Transverse colon (tissue), 4 donors: ENCODE measurements around the gene INO80C. TPM values are rescaled to one million over a fixed set of nuclear protein-coding genes. Genes with fewer than 3 reads are reported as not detected.

Experiments
- DNase-seq: peaks from one replicate; pipeline ENCODE4 v3.0.0-alpha.2; 2019
- H3K27ac ChIP-seq, 4 donors: fragments of 200-600 bp; sonication (generic); 2 replicates each; pipeline ENCODE4 v1.5.1; 2016 to 2018; ENCODE audit warnings: inconsistent platforms in 4 of 4
- H3K27me3 ChIP-seq: fragments of 200-600 bp; sonication (generic); 2 replicates; pipeline ENCODE4 v1.5.1; 2017; ENCODE audit warnings: inconsistent platforms
- H3K36me3 ChIP-seq, 4 donors: fragments of 200-600 bp; sonication (generic); 2 replicates each; pipeline ENCODE4 v1.5.1; 2017 to 2019; ENCODE audit warnings: inconsistent platforms in 4 of 4
- H3K4me1 ChIP-seq, 4 donors: fragments of 200-600 bp; sonication (generic); 2 replicates each; pipeline ENCODE4 v1.5.1; 2017 to 2020; ENCODE audit warnings: inconsistent platforms in 4 of 4
- H3K4me3 ChIP-seq, 4 donors: fragments of 200-600 bp; sonication (generic); 1 replicate in 1 of 4; 2 replicates in 3 of 4; pipeline versions ENCODE4 v1.5.1 to v1.6.1; 2017 to 2019; ENCODE audit warnings: inconsistent platforms in 4 of 4
- H3K9me3 ChIP-seq, 2 donors: fragments of 200-600 bp; sonication (generic); 2 replicates each; pipeline ENCODE4 v1.5.1; 2017 to 2019; ENCODE audit warnings: inconsistent platforms in 2 of 2
- EP300 ChIP-seq: sonication (generic); formaldehyde crosslinking; IDR thresholded peaks from one replicate; pipeline ENCODE4 v1.6.1; 2017; ENCODE audit warnings: antibody characterized with exemption, low read depth
- POLR2A ChIP-seq: fragments of 450-650 bp; IDR thresholded peaks from one replicate; pipeline ENCODE4 v1.6.1; 2016; ENCODE audit warnings: antibody characterized with exemption, mild to moderate bottlenecking, moderate library complexity
- POLR2AphosphoS5 ChIP-seq, 3 donors: sonication (generic); formaldehyde crosslinking; IDR thresholded peaks; one replicate each; pipeline ENCODE4 v1.6.1; 2016; ENCODE audit warnings: antibody characterized with exemption in 3 of 3
- WGBS, 2 donors: methylation state at CpG; one replicate each; pipeline ENCODE4 v1.1.5; 2018; ENCODE audit warnings: low coverage in 1 of 2; 5-methylcytosine and 5-hydroxymethylcytosine counted together
- in situ Hi-C, 4 donors: fragments of 200-750 bp; cut with MboI; loops; one replicate each; pipeline versions ENCODE4 v1.15.0 to v1.15.1; 2017; ENCODE audit warnings: low sequenced_read_pairs in 3 of 4, low pct_ligation_motif_present in 1 of 4, low pct_unique_long_range_greater_than_20kb in 1 of 4
- intact Hi-C: fragments of 100-400 bp; cut with DNase I; formaldehyde crosslinking; loops from one replicate; pipeline ENCODE4 v1.15.1; 2023; ENCODE audit warnings: low total_unique reads
- total RNA-seq, 4 donors: library from RNA; depleted of rRNA; stranded (reverse); fragments of >200 nt; gene quantifications; one replicate each; pipeline ENCODE4 v1.1.0, GENCODE V29; 2016
- TF ChIP-seq, protein P1 (sequence below), 5 experiments: fragments of 200-600 bp in 3 of 5; fragments of 450-650 bp in 2 of 5; sonication (generic) in 3 of 5; IDR thresholded peaks; 1 replicate in 2 of 5; 2 replicates in 3 of 5; pipeline ENCODE4 v1.5.1; 2016 to 2017; ENCODE audit warnings: antibody characterized with exemption in 5 of 5, inconsistent platforms in 3 of 5, mild to moderate bottlenecking in 2 of 5, moderate library complexity in 1 of 5

Gene INO80C
- total RNA-seq, 4 donors from 2014 or later: 10.2 to 277 (median 18.0) TPM

DNA sequence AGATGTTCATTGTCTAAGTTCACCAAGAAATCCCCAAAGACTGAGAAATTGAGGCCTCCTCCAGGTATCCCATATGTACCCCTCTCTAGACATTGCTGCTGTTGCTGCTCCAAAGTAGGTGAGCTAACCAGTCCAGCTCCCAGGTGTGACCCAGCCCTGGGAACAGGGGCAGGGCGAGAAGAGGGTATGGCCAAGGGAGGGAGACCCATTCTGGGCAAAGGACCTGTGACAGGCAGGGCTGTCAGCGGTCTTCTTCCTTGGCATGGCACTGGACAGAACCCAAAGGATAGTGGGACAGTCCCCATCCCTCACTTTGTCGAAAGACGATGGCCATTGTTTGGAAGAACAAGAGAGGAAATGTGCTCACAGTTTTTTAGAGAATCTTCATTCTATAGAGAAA lies 7.2 kb upstream of the INO80C start:
- Histone ChIP-seq H3K4me1 (no peaks in the 10 kb centered on the region), H3K4me3 (no peak overlapping the region), H3K9me3 (no peaks in the 10 kb centered on the region), H3K27ac (no peak overlapping the region), H3K36me3 (no peaks in the 10 kb centered on the region), H3K27me3 (no peaks in the 10 kb centered on the region)
- WGBS, 2 donors: 90 to 100% methylated on average over 2 to 4 of the region's 4 CpGs
- intact Hi-C loops: no loop called here
- no peak for DNase-seq
- in situ Hi-C loops: no loop called here
- TF ChIP-seq, protein P1, sequence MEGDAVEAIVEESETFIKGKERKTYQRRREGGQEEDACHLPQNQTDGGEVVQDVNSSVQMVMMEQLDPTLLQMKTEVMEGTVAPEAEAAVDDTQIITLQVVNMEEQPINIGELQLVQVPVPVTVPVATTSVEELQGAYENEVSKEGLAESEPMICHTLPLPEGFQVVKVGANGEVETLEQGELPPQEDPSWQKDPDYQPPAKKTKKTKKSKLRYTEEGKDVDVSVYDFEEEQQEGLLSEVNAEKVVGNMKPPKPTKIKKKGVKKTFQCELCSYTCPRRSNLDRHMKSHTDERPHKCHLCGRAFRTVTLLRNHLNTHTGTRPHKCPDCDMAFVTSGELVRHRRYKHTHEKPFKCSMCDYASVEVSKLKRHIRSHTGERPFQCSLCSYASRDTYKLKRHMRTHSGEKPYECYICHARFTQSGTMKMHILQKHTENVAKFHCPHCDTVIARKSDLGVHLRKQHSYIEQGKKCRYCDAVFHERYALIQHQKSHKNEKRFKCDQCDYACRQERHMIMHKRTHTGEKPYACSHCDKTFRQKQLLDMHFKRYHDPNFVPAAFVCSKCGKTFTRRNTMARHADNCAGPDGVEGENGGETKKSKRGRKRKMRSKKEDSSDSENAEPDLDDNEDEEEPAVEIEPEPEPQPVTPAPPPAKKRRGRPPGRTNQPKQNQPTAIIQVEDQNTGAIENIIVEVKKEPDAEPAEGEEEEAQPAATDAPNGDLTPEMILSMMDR (IDR thresholded peaks at IDR 0.05): no peak
- TF ChIP-seq EP300: no peak
- no peak for TF ChIP-seq POLR2A
- no peak for TF ChIP-seq POLR2AphosphoS5 (IDR thresholded peaks at IDR 0.05)

DNA sequence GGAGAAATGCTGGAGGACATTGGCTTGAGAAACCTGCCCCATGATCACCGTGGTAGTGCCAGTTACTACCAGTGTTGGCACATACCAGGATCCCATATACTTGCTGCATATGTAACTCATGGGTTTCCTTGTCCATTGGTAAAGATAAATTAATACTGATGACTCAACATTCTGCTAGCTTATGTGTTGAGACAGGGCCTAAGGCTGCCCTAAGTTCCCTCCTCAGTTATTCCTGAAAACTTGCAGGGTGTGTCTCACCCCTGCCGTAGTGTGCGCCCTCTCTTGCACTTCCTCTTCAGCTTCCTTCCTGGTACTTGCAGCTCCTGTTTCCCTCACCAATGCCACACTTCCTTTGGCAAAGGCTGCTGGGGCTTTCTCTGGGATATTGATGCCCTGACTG lies 4.3 kb upstream of the INO80C start:
- Histone ChIP-seq H3K4me3 (no peak overlapping the region), H3K36me3 (no peaks in the 10 kb centered on the region), H3K9me3 (no peaks in the 10 kb centered on the region), H3K27me3 (no peaks in the 10 kb centered on the region), H3K27ac (no peak overlapping the region), H3K4me1 (peaks cover 0 to 7% (median 5%) of the 10 kb centered on the region in 4 donors)
- intact Hi-C loops (no loop called here), in situ Hi-C loops (no loop called here)
- WGBS, 2 donors: 61 to 100% methylated on average over 1 to 3 of the region's 3 CpGs
- no peak for DNase-seq
- TF ChIP-seq POLR2A: no peak
- no peak for TF ChIP-seq EP300
- TF ChIP-seq, protein P1 (IDR thresholded peaks at IDR 0.05): no peak
- no peak for TF ChIP-seq POLR2AphosphoS5 (IDR thresholded peaks at IDR 0.05)

DNA sequence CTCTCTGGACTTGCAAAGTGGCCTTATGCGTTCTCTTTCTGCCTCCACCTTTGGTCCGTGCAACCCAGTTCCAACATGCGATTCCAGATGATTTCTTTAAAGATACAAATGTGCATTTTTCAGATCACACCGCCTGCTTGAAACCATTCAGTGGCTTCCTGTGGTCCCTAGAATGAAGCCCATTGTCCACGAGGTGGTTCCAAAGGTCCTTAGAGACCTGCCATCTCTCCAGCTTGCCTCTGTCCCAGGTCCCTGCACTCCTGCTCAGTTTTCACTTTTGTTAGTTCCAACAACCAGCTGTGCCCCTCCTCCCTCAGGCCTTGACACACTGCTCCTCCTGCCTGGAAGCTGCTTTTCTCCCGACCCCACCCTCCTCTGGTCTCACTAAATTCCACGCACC lies 3.6 kb upstream of the INO80C start:
- Histone ChIP-seq H3K36me3 (no peaks in the 10 kb centered on the region), H3K27ac (no peak overlapping the region), H3K4me1 (peaks cover 5 to 13% (median 12%) of the 10 kb centered on the region in 4 donors), H3K27me3 (no peaks in the 10 kb centered on the region), H3K4me3 (no peak overlapping the region), H3K9me3 (no peaks in the 10 kb centered on the region)
- WGBS, 2 donors: 86 to 88% methylated on average over 5 to 7 of the region's 7 CpGs
- in situ Hi-C loops: no loop called here
- intact Hi-C loops: no loop called here
- DNase-seq: no peak
- TF ChIP-seq POLR2AphosphoS5 (IDR thresholded peaks at IDR 0.05) (no peak), EP300 (no peak), POLR2A (no peak)
- TF ChIP-seq, protein P1 (IDR thresholded peaks at IDR 0.05): no peak

DNA sequence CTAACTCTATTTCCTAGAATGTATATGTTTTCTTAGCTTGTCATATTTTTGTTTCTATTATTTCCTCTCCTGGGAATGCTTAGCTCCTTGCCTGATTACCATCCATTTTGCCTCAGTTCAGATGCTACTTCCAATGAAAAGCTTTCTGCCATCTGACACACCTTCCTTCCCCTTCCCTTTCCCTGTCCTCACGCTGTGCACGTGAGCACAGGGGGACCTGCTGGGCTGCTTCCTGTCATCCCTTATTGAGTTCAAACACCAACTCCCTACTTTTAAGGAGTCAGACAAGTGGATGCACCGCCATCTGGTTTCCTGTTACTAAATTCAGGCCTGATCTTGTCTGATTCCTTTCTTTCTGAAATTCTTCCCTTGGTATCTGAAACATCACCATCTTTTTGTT lies 2.4 kb upstream of the INO80C start:
- no peak overlapping the region for H3K4me3 ChIP-seq
- peaks cover 12 to 24% (median 18%) of the 10 kb centered on the region in 4 donors for H3K4me1 ChIP-seq
- DNase-seq: no peak
- H3K27me3 ChIP-seq: no peaks in the 10 kb centered on the region
- WGBS, 2 donors: 52 to 56% methylated on average over 3 of the region's 3 CpGs
- in situ Hi-C loops (no loop called here), intact Hi-C loops (no loop called here)
- H3K27ac ChIP-seq: no peak overlapping the region
- H3K36me3 ChIP-seq: no peaks in the 10 kb centered on the region
- TF ChIP-seq POLR2AphosphoS5 (IDR thresholded peaks at IDR 0.05): no peak
- TF ChIP-seq POLR2A: no peak
- no peaks in the 10 kb centered on the region for H3K9me3 ChIP-seq

DNA sequence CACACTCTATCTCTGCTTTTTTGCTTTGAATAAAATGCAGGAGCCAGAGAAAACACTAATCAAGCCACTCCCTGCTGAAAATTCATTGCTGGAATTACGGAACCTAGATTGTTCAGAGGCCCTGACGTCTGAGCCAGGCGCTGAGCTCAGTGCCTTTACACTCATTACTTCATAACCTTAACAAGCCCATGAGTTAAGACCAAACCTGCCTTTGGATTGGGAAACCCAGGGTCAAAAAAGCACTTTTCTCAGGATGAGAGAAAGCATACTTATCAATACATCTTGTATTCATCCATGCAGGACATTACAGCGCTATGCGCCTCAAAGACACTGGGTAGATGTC lies 762 bp downstream of the INO80C start:
- H3K9me3 ChIP-seq: no peaks in the 10 kb centered on the region
- peak overlapping the region; percentile 92 to 98 (median 96) for H3K27ac ChIP-seq
- DNase-seq: peak; percentile 59
- H3K4me3 ChIP-seq: peak overlapping the region; percentile 60 to 85 (median 64)
- H3K27me3 ChIP-seq: no peaks in the 10 kb centered on the region
- no peaks in the 10 kb centered on the region for H3K36me3 ChIP-seq
- intact Hi-C loops: no loop called here
- peaks cover 12 to 28% (median 18%) of the 10 kb centered on the region in 4 donors for H3K4me1 ChIP-seq
- 0% methylated on average over 4 to 5 of the region's 5 CpGs for WGBS, 2 donors
- in situ Hi-C loops: no loop called here
- TF ChIP-seq, protein P1 (IDR thresholded peaks at IDR 0.05): no peak
- TF ChIP-seq EP300: no peak
- no peak for TF ChIP-seq POLR2AphosphoS5 (IDR thresholded peaks at IDR 0.05)
- no peak for TF ChIP-seq POLR2A
